GM19023 (cell line): ENCODE measurements around the gene GDF11.
"Not testable (repeated sequence)": the region's sequence is repeated elsewhere in the genome, so short reads cannot be mapped to it uniquely, and the experiment has no call there.

Experiments
- ATAC-seq: cut with Tn5 transposase; IDR thresholded peaks from one replicate; pipeline ENCODE4 v1.9.1; 2021; ENCODE audit warnings: mild to moderate bottlenecking, moderate library complexity; ENCODE audit not compliant: unreplicated experiment

The GDF11 gene

GRCh38 chr12:55738123-55739024, 4.5 kb upstream of the GDF11 start:
- peak; percentile 81 for ATAC-seq

- no peak for ATAC-seq
These were observed 3.9 kb upstream of the GDF11 start for GRCh38 chr12:55739025-55739378.

- no peak for ATAC-seq
These were observed 816 bp upstream of the GDF11 start for GRCh38 chr12:55741931-55742680.

- ATAC-seq = peak; percentile 52
These were observed 751 bp downstream of the GDF11 start for GRCh38 chr12:55743406-55744339.

GRCh38 chr12:55744340-55745030, 1.6 kb downstream of the GDF11 start:
- no peak for ATAC-seq

GRCh38 chr12:55745361-55746173, 2.6 kb downstream of the GDF11 start:
- no peak for ATAC-seq

- no peak for ATAC-seq
These were observed 3.4 kb downstream of the GDF11 start for GRCh38 chr12:55746174-55746912.

- ATAC-seq = no peak
These were observed 4.0 kb downstream of the GDF11 start for GRCh38 chr12:55746913-55747231.

GRCh38 chr12:55748230-55748993, 5.5 kb downstream of the GDF11 start:
- ATAC-seq = no peak

- no peak for ATAC-seq
These were observed 12.3 kb downstream of the GDF11 start for GRCh38 chr12:55755246-55755645.

GRCh38 chr12:55757701-55758100, 14.8 kb downstream of the GDF11 start:
- ATAC-seq = no peak

GRCh38 chr12:55758575-55758974, 15.7 kb downstream of the GDF11 start:
- ATAC-seq = not testable (repeated sequence)

- no peak for ATAC-seq
These were observed 17.7 kb downstream of the GDF11 start for GRCh38 chr12:55760663-55761062.

- ATAC-seq = no peak
These were observed 19.7 kb downstream of the GDF11 start for GRCh38 chr12:55762646-55763045.

- no peak for ATAC-seq
These were observed 22.9 kb downstream of the GDF11 start for GRCh38 chr12:55765736-55766290.

- ATAC-seq = no peak
These were observed 24.2 kb downstream of the GDF11 start for GRCh38 chr12:55767156-55767555.

- no peak for ATAC-seq
These were observed 28.8 kb downstream of the GDF11 start for GRCh38 chr12:55771736-55772135.

GRCh38 chr12:55777856-55778255, 34.9 kb downstream of the GDF11 start:
- ATAC-seq = no peak
